K562 (cell line): Measurements from ENCODE around the gene PLK1. TPM values are rescaled to one million over a fixed set of nuclear protein-coding genes. Genes with fewer than 3 reads are reported as not detected.

Experiments
- ARID1B ChIP-seq: fragments of 450-650 bp; IDR thresholded peaks from 2 replicates; pipeline ENCODE4 v1.6.1; 2016; ENCODE audit warnings: antibody characterized with exemption, mild to moderate bottlenecking, inconsistent platforms
- ATF1 ChIP-seq, 2 experiments: fragments of 450-650 bp in 1 of 2; IDR thresholded peaks; 2 replicates each; pipeline ENCODE4 v1.6.1; 2016; ENCODE audit warnings: missing compliant biosample characterization in 1 of 2, missing genetic modification characterization in 1 of 2
- HCFC1 ChIP-seq: IDR thresholded peaks from 2 replicates; pipeline ENCODE4 v1.6.1; 2012; ENCODE audit warnings: low read depth, low read length, improper control_type of control experiment
- HNRNPUL1 ChIP-seq: fragments of 200-400 bp; formaldehyde crosslinking; IDR thresholded peaks from 2 replicates; pipeline ENCODE4 v1.6.1; 2017; ENCODE audit warnings: low read length
- KDM4B ChIP-seq, 2 experiments: fragments of 450-650 bp in 1 of 2; sonication (generic) in 1 of 2; IDR thresholded peaks; 2 replicates each; pipeline ENCODE4 v1.6.1; 2016 to 2017; ENCODE audit warnings: borderline replicate concordance in 2 of 2, antibody characterized with exemption in 1 of 2, low read depth in 1 of 2, mild to moderate bottlenecking in 1 of 2
- MTA3 ChIP-seq: fragments of 450-650 bp; formaldehyde crosslinking; IDR thresholded peaks from 2 replicates; pipeline ENCODE4 v1.6.1; 2017; ENCODE audit warnings: mild to moderate bottlenecking, borderline replicate concordance
- MYC ChIP-seq, 2 experiments: fragments of 250-450 bp in 1 of 2; sonication (Bioruptor Pico) in 1 of 2; IDR thresholded peaks; 2 replicates each; pipeline versions ENCODE4 v1.5.1 to v1.6.1; 2012 to 2021; ENCODE audit warnings: low read depth in 2 of 2, borderline replicate concordance in 1 of 2, improper control_type of control experiment in 1 of 2, low read length in 1 of 2, mild to moderate bottlenecking in 1 of 2, moderate library complexity in 1 of 2
- NR2C2 ChIP-seq, 2 experiments: fragments of 200-800 bp in 1 of 2; sonication (Bioruptor generic) in 1 of 2; sonication (generic) in 1 of 2; formaldehyde crosslinking in 1 of 2; IDR thresholded peaks; 2 replicates each; pipeline versions ENCODE4 v1.6.1 to v1.8.0; 2016 to 2022; ENCODE audit warnings: mild to moderate bottlenecking in 1 of 2, missing compliant biosample characterization in 1 of 2, missing genetic modification characterization in 1 of 2, missing genetic modification reagents in 1 of 2
- NR2F6 ChIP-seq: fragments of 450-650 bp; formaldehyde crosslinking; IDR thresholded peaks from 2 replicates; pipeline ENCODE4 v1.4.0; 2020; ENCODE audit warnings: mild to moderate bottlenecking
- RBM25 ChIP-seq: fragments of 200-400 bp; formaldehyde crosslinking; IDR thresholded peaks from 2 replicates; pipeline ENCODE4 v1.6.1; 2018; ENCODE audit warnings: low read length, low read depth, moderate library complexity; ENCODE audit not compliant: severe bottlenecking
- SMAD3 ChIP-seq: fragments of 450-650 bp; formaldehyde crosslinking; conservative IDR thresholded peaks from 2 replicates; pipeline ENCODE4 v1.4.0; 2020; ENCODE audit warnings: mild to moderate bottlenecking
- SMARCC2 ChIP-seq: fragments of 450-650 bp; IDR thresholded peaks from 2 replicates; pipeline ENCODE4 v1.6.1; 2017; ENCODE audit warnings: antibody characterized with exemption, moderate library complexity, mild to moderate bottlenecking, low read depth
- ZNF224 ChIP-seq: sonication (generic); formaldehyde crosslinking; IDR thresholded peaks from 2 replicates; pipeline ENCODE4 v1.8.0; 2022; ENCODE audit warnings: mild to moderate bottlenecking, missing genetic modification reagents
- ZNF561 ChIP-seq: fragments of 450-650 bp; formaldehyde crosslinking; conservative IDR thresholded peaks from 2 replicates; pipeline ENCODE4 v1.4.0; 2020; ENCODE audit warnings: mild to moderate bottlenecking, moderate library complexity
- ZNF707 ChIP-seq: fragments of 250-450 bp; sonication (Bioruptor Pico); conservative IDR thresholded peaks from 2 replicates; pipeline ENCODE4 v1.8.0; 2022; ENCODE audit warnings: inconsistent platforms, mild to moderate bottlenecking, moderate library complexity
- polyA plus RNA-seq, 8 experiments: library from polyadenylated mRNA; depleted of rRNA in 4 of 8; stranded (reverse) in 5 of 8; unstranded in 3 of 8; fragments of >200 nt; fragmentation: Nextera tagmentation in 2 of 8; fragmentation: Illumina TruSeq in 1 of 8; extraction: Ambion mirVana in 2 of 8; extraction: Trizol in 1 of 8; gene quantifications; 2 replicates each; pipeline versions ENCODE4 v1.2.1 to v1.2.3, GENCODE V29; 2011 to 2014; ENCODE audit warnings: inconsistent platforms in 1 of 8, missing spikeins in 1 of 8
- total RNA-seq, 7 experiments: library from RNA; depleted of rRNA in 6 of 7; stranded (reverse); fragments of >200 nt in 6 of 7; fragmentation: Illumina TruSeq in 2 of 7; extraction: Trizol in 2 of 7; gene quantifications; 2 replicates each; pipeline versions ENCODE4 v1.2.1 to v1.2.3, GENCODE V29; 2011 to 2021; ENCODE audit warnings: low replicate concordance in 1 of 7
- TF ChIP-seq, protein P1 (sequence below), 3 experiments: fragments of 200-800 bp in 1 of 3; sonication (Bioruptor generic) in 1 of 3; sonication (generic) in 1 of 3; formaldehyde crosslinking in 1 of 3; IDR thresholded peaks; 2 replicates each; pipeline versions ENCODE4 v1.6.1 to v1.8.0; 2016 to 2022; ENCODE audit warnings: mild to moderate bottlenecking in 2 of 3, missing compliant biosample characterization in 2 of 3, missing genetic modification characterization in 2 of 3, missing genetic modification reagents in 1 of 3
- TF ChIP-seq, protein P2 (sequence below): sonication (generic); formaldehyde crosslinking; IDR thresholded peaks from 2 replicates; pipeline ENCODE4 v1.8.0; 2022; ENCODE audit warnings: missing genetic modification reagents, mild to moderate bottlenecking, borderline replicate concordance
- TF ChIP-seq, protein P3 (sequence below), 2 experiments: fragments of 200-800 bp in 1 of 2; sonication (Bioruptor generic) in 1 of 2; sonication (generic) in 1 of 2; formaldehyde crosslinking in 1 of 2; IDR thresholded peaks in 1 of 2; conservative IDR thresholded peaks in 1 of 2; 2 replicates each; pipeline versions ENCODE4 v1.5.0 to v1.6.1; 2016 to 2020; ENCODE audit warnings: missing compliant biosample characterization in 1 of 2, missing genetic modification characterization in 1 of 2, missing genetic modification reagents in 1 of 2

The PLK1 gene
- total and polyA plus RNA-seq, 9 of the 15 experiments (the other 6 are each of a cell fraction or from before 2014, with no cell fraction given): 13.6 to 212 (median 45.5) TPM

DNA sequence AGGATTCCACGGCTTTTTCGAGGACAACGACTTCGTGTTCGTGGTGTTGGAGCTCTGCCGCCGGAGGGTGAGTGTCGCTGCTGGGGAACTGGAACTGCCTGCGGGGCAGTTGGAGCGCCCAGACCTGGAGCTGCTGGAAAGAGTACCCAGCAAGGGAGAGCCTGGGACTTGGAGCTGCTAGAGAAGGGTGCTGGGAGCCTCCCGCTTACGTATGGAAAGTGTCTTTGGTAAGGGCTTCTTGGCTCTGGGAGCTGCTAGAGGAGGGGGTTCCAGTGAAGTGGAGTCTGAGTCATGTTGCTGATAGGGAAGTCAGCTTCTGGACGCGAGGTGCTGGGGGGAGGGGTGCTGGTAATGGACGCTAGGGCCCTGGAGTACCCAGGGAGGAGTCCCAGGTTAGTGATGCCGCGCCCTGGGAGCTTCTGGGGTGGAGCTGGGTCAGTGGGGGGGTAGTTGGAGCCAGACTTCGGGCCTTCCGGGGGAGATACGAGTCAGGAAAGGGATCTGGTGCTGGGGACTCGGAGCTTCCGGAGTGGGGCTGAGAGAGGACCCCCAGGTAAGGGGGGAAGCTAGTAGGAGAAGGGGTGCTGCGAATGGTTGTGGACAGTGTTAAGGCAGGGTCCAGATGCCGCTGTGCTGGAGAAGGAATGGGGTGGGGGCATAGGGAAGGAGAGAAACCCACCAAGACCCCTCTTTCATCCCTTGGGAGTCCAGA is 741 bp downstream of the PLK1 start (continued):
- TF ChIP-seq, protein P1, sequence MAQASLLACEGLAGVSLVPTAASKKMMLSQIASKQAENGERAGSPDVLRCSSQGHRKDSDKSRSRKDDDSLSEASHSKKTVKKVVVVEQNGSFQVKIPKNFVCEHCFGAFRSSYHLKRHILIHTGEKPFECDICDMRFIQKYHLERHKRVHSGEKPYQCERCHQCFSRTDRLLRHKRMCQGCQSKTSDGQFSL (CRISPR knock-in tag; IDR thresholded peaks at IDR 0.05): peak; percentile 88
- TF ChIP-seq, protein P1 (tag; IDR thresholded peaks at IDR 0.05): peak in 1 of 2 experiments; percentile 79; a peak in 2 of 4 replicates
- TF ChIP-seq MYC (IDR thresholded peaks at IDR 0.05; ENCODE audit: low read depth, low read length) (peak; percentile 54; the same call in 1 of the 2 replicates), MYC (CRISPR knock-in tag; IDR thresholded peaks at IDR 0.05; ENCODE audit: borderline replicate concordance, low read depth) (no peak), HCFC1 (no peak), ZNF707 (no peak), ZNF561 (no peak), RBM25 (no peak), KDM4B (IDR thresholded peaks at IDR 0.05; ENCODE audit: borderline replicate concordance in 2 of 2, low read depth in 1 of 2) (no peak), MTA3 (no peak), HNRNPUL1 (no peak), SMAD3 (CRISPR knock-in tag) (no peak), ARID1B (peak; percentile 64), ZNF224 (CRISPR knock-in tag) (no peak), SMARCC2 (peak; percentile 49; the same call in 1 of the 2 replicates), NR2C2 (CRISPR knock-in tag; IDR thresholded peaks at IDR 0.05) (peak; percentile 55; the same call in 1 of the 2 replicates), NR2C2 (tag; IDR thresholded peaks at IDR 0.05) (no peak), NR2F6 (CRISPR knock-in tag) (no peak), ATF1 (CRISPR knock-in tag; IDR thresholded peaks at IDR 0.05) (no peak), ATF1 (tag; IDR thresholded peaks at IDR 0.05) (no peak)
- TF ChIP-seq, protein P2, sequence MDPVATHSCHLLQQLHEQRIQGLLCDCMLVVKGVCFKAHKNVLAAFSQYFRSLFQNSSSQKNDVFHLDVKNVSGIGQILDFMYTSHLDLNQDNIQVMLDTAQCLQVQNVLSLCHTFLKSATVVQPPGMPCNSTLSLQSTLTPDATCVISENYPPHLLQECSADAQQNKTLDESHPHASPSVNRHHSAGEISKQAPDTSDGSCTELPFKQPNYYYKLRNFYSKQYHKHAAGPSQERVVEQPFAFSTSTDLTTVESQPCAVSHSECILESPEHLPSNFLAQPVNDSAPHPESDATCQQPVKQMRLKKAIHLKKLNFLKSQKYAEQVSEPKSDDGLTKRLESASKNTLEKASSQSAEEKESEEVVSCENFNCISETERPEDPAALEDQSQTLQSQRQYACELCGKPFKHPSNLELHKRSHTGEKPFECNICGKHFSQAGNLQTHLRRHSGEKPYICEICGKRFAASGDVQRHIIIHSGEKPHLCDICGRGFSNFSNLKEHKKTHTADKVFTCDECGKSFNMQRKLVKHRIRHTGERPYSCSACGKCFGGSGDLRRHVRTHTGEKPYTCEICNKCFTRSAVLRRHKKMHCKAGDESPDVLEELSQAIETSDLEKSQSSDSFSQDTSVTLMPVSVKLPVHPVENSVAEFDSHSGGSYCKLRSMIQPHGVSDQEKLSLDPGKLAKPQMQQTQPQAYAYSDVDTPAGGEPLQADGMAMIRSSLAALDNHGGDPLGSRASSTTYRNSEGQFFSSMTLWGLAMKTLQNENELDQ: 0 out of 2 replicates have a peak, but pooled peaks have one; percentile 1
- TF ChIP-seq, protein P3, sequence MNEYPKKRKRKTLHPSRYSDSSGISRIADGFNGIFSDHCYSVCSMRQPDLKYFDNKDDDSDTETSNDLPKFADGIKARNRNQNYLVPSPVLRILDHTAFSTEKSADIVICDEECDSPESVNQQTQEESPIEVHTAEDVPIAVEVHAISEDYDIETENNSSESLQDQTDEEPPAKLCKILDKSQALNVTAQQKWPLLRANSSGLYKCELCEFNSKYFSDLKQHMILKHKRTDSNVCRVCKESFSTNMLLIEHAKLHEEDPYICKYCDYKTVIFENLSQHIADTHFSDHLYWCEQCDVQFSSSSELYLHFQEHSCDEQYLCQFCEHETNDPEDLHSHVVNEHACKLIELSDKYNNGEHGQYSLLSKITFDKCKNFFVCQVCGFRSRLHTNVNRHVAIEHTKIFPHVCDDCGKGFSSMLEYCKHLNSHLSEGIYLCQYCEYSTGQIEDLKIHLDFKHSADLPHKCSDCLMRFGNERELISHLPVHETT (CRISPR knock-in tag; conservative IDR thresholded peaks at IDR 0.05 in 1 of 2, IDR thresholded peaks at IDR 0.05 in 1 of 2): no peak
